ENCODE measurements around the gene NDUFB10.
A peak's percentile ranks its signal among the peaks of the same experiment; 100 is the strongest.

NDUFB10 gene

DNA sequence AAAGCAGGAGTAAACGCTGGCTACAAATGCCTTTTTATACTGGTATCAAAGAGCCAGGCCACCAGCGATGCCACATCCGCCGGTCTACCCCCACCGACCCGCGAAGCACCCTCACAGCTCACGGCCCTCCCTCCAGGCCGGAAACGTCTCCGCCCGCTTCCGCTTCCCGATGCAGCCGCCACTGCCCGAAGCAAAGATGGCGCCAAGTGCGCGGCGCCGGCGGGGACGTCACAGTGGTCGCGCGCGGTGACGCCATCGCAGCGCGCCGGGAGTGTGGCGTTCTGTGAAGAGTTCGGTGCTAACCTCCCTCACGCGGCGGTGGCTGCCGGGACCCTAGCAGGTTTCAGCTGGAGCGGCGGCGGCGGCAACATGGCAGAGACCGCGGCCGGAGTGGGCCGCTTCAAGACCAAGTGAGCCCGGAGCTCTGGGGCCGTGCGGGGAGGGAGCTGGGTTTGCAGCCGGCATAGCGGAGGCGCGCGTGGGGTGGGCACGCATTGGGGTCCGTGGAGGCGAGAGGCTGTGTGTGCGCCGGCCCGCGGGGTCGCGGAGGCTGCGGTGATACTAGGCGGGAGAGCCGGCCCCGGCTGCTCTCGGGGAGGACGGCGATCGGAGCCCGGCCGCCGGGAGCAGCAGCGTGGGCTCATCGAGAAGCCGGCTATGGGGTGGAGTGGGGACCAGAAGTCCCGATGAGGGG lies 12.6 kb downstream of the NDUFB10 start, which contains the start of gene TBL3:
Gene TBL3 (plus strand): TSS at position 258 of the 694 bp plus-strand sequence. CDS start 112 bp downstream, at position 370.
- DNase-seq (ENCODE audit: low read depth): peak; percentile 94

DNA sequence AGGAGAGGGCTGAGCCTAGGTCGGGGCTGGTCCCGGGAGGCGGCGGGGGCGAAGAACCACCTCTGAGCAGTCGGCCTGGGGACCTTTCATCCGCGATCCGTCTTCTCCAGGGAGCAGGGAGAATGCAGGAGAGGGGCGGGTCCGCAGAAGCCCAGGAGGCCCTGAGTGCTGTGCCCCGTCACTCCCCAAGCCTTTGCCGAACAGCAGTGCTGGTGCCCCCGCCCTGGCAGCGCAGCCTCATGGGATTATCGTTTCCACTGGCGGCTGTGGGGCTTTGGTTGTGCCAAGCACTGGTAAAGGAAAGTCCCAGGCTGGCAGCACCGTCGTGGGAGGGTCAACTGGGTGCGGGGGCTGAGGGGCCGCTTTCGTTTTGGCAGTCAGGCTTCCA lies 13.1 kb downstream of the NDUFB10 start:
- peak; percentile 45 for DNase-seq (ENCODE audit: low read depth)

DNA sequence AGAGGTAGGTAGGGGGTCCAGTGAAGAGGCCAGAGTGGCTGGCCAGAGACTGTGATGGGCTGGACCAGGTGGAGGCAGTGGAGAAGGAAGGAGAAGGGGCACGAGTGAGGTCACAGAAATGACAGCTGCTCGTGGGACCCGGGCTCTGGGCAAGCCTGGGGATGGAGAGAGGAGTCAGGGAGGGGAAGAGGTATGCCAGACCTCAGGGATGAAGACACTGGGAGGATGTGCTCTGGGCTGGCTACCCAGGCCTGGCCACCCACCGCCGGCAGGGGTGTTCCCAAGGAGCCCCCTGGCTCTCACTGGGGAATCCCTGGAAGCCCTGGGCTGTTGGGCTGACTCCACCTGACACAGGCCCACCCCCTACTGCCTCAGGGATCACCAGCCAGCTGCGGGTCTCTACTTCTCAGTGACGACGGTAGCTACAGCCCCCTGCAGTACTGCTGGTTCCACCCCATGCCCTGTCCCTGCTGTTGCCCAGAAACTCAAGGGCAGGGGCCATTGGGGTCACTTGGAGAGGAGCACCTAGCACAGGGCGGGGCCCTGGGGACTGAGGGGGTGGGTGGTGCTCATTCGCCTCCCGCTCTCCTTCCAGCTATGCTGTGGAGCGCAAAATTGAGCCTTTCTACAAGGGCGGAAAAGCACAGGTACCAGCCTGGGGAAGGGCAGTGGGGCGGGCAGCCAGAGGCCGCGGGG lies 14.3 kb downstream of the NDUFB10 start:
- no peak for DNase-seq (ENCODE audit: low read depth)

DNA sequence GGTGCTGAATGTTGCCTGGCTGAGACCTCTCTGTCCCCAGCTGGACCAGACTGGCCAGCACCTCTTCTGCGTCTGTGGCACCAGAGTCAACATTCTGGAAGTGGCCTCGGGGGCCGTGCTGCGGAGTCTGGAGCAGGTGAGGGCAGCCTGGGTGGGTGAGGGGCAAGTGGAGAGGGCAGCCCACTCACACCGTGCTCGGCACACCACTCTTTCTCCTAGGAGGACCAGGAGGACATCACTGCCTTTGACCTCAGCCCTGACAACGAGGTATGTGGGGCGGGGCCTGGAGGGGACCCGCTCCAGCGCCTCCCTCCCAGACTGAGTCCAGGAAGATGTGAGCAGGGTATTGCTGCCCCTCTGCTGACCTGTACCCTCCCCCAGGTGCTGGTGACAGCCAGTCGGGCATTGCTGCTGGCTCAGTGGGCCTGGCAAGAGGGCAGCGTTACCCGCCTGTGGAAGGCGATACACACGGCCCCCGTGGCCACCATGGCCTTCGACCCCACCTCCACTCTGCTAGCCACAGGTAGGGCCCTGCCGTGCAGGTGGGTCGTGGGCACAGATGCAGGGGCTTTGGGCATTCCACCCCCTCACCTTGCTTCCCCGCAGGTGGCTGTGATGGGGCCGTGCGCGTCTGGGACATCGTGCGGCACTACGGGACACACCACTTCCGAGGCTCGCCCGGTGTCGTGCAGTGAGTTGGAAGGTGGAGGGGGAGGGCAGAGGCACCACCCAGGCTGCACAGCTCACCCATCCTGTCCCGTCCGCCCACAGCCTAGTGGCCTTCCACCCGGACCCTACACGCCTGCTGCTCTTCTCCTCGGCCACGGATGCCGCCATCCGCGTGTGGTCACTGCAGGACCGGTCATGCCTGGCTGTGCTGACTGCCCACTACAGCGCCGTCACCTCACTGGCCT lies 15.1 kb downstream of the NDUFB10 start:
- no peak for DNase-seq (ENCODE audit: low read depth)

DNA sequence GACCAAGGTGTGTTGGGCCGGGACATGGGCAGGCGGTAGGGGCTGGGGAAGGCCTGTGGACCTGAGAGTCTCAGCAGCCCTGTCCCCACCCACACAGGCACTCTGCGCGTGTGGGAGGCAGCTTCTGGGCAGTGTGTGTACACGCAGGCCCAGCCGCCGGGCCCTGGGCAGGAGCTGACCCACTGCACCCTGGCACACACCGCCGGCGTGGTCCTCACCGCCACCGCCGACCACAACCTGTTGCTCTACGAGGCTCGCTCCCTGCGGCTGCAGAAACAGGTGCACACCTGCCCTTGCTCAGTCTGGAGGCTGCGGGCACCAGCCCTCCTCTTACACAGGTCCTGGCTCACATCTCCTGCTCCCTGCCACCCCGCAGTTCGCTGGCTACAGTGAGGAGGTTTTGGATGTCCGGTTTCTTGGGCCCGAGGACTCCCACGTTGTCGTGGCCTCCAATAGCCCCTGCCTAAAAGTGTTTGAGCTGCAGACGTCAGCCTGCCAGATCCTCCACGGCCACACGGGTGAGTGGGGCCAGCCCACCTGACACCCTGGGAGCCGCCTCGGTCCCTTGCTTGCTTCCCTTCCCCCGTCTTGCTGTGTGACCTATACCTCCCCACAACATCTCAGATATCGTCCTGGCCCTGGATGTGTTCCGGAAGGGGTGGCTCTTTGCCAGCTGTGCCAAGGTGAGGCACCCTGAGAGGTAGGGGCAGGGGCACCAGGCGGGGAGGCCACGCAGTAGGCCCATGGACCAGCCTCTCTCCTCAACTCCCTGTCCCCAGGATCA lies 16.3 kb downstream of the NDUFB10 start:
- DNase-seq (ENCODE audit: low read depth): no peak

DNA sequence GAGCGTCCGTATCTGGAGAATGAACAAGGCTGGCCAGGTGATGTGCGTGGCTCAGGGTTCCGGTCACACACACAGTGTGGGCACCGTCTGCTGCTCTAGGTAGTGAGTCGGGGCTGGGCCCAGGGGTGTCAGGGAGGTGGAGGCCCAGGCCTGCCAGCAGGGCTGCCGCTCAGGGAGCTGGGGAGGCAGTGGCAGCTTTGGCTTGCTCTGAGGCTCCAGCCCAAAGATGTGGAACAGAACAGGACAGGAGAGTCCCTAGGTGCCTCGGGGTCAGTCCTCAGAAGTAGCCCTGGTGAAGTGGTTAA lies 16.8 kb downstream of the NDUFB10 start:
- no peak for DNase-seq (ENCODE audit: low read depth)

DNA sequence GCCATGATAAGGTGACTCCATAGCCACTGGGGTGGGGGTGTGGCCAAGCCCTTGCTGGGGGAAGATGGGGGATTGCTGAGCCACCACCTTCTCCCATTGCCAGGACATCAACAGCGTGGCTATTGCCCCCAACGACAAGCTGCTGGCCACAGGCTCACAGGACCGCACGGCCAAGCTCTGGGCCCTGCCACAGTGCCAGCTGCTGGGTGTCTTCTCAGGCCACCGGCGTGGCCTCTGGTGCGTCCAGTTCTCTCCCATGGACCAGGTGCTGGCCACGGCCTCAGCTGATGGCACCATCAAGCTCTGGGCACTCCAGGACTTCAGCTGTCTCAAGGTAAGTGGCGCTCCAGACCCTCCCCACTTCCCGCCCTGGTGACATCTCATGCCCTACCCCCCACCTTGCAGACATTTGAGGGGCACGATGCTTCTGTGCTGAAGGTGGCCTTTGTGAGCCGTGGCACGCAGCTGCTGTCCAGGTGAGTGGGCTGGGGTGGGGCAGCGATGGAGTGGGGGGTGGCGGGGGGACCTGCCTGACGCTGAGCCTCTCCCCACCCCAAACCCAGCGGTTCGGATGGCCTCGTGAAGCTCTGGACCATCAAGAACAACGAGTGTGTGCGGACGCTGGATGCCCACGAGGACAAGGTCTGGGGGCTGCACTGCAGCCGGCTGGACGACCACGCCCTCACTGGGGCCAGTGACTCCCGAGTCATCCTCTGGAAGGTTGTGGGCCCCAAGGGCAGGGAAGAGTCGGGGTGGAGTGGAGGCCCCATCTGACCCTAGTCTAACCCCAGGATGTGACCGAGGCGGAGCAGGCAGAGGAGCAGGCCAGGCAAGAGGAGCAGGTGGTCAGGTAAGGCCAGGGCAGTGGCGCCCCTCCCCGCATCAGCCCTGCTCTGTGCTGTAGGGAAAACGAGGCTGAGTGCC lies 17.9 kb downstream of the NDUFB10 start:
- no peak for DNase-seq (ENCODE audit: low read depth)

DNA sequence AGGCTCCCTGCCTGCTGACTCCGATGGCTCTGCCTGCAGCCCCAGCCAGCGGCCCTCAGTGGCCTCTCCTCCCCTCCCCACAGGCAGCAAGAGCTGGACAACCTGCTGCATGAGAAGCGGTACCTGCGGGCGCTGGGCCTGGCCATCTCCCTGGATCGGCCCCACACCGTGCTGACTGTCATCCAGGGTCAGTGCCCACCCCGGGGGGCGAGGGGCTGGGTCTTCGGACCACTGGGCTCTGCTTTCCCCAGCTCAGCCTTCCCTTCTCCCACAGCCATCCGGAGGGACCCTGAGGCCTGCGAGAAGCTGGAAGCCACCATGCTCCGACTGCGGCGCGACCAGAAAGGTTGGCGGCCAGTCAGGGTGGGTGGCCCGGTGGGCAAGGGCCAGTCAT lies 18.5 kb downstream of the NDUFB10 start:
- DNase-seq (ENCODE audit: low read depth): no peak

DNA sequence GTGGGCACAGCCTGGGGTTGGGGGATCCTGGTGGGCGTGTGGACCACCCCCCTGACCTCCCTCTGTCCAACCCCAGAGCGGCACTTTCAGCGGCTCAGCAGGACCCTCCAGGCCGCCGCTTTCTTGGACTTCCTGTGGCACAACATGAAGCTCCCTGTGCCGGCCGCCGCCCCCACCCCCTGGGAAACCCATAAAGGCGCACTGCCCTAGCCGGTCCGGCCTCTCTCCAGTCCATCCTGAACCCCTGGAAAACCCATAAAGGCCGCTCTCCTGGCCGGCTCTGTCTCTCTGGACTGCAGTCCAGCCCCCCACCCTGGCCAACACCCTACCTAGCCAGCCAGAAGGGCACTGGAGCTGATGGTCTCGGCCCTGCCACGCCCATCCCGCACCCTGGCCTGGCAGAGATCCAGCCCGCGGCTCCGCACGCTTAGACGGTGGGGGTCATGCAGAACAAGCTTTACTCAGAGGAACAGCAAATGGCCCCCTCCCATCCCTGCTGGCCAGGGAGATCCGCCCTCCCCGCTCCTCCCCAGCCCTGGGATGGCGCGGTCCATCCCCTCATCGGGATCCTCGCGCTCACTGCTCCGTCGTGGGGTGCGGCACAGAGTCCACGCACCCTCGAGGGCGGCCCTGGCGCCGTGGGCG lies 19.3 kb downstream of the NDUFB10 start:
- no peak for DNase-seq (ENCODE audit: low read depth)

DNA sequence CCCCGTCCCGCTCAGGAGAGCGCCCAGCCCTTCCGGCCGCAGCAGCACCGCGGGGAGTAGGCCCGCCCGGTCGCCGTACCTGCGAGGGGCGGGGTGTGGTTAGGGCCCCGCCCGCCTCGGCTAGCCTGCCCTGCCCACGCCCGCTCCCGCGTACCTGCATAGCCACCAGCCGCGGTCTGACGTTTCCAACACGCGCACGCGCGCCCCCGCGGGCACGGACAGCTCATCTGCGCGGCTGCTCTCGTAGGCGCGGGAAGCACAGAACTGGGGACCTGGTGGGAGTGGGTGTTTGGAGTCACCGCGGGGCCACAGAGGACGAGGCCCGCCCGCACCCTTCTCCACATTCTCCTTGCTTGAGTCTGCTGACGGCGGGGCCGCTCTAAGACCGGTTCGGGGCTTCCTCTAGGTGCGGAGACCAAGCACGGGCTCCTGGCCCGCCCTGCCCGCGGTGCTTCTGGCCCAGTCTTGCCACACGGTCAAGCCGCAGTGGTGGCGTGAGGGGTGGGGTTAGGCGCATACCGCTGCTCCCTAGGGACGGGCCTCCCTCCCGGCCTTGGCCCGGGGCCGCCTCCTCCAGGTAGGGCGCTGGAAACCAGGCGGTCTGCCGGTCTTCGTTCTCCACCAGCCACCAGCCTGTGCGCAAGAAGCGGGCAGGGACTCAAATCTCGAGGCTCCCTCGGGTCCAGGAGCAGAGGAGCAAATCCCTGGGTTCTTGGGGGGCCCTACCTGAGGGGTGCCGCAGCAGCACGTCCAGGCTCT lies 20.1 kb downstream of the NDUFB10 start:
- no peak for DNase-seq (ENCODE audit: low read depth)

DNA sequence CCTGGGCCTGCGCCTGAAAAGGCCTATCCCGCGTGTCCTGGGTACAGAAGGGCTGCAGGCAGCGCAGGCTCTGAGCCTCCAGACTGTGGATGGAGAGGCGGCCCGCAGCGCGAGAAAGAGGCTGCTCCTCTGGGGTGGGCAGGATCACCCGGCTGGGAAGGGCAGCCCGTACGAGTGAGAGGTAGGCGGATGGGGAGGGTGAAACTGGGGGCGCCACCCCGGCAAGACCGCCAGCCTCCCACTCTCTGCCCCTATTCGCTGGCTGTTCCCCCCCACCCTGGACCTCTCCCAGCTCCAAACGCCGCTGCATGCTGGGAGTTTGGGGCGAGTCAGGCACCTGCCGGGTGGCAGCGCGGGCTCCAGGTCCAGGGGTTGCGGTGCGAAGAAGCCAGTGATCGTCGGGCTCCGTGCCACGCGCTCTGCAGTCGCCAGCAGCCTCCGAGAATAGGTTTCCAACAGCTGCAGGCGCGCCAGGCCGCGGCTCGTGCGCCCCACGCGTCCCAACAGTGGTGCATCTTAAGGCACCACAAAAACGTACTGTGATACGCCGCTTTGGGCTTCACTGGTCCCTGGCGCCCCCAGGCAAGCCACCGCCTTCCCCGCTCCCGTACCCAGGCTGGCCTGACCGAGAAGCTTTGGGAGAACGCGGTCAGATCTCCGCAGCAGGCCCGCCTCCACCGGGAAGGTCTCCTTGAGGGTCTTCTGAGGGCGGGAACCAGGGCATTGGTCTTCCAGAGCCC lies 20.9 kb downstream of the NDUFB10 start:
- no peak for DNase-seq (ENCODE audit: low read depth)

DNA sequence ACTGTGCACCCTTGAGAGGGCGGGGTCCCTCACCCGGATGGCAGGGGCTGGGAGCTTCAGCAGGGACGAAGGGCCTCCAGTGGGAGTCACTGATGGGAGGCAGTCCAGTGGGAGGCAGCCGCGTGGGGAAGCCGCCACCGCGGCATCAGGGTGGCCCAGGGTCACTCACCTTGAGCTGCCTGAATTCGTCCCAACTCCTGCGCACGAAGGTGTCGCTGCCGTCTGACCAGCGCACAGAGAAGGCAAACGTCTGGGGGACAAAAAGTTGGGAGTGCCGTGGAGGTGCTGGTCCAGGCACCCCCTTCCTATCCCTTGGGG lies 21.4 kb downstream of the NDUFB10 start:
- no peak for DNase-seq (ENCODE audit: low read depth)

DNA sequence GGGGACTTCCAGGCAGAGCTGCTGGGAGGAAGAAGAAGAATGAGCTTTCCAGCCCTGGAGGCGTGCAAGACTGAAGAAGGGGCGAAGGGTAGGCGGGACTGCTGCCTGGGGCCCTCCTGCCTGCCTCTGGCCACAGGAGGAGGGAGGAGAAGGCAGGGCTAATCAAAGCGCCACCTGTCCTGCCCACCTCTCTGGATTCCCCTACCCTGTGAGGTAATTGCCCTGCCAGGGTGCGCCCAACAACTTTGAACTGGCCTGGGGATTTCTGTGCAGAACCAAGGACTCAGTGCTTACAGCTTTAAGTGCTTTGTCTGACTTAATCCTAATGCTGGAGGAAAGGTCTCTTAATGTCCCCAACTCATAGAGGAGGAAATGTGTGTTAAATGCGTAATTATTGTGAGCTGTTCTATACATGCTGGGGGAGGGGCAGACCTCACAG lies 22.1 kb downstream of the NDUFB10 start, which contains the start of gene NOXO1:
Gene NOXO1 (minus strand): TSS at position 72 of the 439 bp plus-strand sequence. CDS start 290 bp downstream, outside the sequence.
- no peak for DNase-seq (ENCODE audit: low read depth)

DNA sequence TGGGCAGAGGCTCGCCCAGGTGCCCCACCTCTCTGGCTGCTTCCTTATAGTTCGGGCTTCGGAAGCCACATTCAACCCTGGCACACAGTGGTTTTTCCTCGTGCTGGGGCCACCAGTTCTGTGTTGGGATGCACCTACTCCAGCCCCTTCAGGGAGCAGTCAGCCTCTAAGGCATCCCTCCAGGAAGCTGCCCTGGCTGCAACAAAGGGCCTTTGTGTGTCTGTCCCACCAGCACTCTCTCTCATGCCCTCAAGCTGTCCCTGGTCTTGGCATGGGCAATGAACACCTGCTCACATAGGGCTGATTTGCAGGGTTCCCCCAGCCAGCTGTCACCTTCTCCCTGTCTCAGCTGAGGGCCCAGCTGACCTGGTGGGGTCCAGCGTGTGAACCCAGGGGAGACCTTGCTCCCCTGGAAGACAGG lies 22.7 kb downstream of the NDUFB10 start:
- no peak for DNase-seq (ENCODE audit: low read depth)

DNA sequence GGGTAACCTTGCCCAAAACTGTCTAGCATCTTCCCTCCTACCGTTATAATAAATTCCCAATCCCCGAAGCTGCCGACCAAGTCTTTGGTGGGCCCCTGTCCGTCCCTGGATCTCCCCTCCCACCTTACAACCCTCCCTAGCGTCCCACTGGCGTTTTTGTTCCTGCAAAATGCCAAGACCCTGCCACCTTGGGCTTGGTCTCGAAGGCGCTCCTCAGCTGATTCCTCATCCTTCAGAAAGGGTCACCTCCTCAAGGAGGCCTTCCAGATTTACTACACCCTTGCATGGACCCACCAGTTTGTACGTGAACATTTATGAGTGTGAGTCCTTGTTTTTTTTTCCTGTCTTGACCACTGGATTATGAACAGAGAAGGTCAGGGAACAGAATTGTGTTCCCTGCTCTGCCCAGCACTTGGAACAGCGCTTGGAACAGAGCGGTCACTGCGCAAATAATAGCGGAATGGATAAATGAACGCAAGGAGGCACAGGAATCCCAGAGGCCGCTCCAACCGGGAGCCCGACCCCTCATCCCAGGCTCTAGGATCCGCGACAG lies 23.7 kb downstream of the NDUFB10 start:
- DNase-seq (ENCODE audit: low read depth): no peak

DNA sequence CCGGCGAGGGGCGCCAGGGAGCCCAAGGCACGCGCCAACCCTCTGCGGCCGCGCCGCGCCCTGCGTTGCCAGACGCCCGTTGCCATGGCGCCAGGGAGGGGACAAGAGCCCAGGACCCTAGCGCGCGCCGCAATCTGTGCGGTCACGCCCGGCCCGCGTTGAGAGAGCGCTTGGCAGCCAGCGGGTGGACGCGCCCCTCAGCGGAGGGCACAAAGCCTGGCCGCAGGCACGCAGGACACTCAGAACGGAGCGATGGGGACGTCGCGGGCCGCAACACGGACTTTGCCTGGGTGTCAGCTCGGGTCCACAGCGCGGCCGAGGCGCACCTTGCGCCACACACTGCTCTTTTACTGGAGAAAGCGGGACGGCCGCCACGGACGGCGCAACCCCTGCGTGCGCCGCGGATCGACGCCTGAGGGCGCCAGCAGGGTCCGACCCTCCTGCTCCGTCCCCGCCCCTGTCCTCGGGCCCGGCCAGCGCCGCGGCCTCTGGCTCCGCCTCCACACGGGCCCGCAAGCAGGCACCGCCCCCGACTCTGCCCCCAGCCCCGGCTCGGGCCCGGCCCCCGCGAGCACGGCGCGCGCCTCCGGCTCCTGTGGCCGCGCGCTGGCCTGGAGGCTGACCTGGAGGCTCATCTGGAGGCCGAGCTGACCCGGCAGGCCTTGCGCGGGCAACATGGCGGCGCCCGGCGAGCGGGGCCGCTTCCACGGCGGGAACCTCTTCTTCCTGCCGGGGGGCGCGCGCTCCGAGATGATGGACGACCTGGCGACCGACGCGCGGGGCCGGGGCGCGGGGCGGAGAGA lies 24.4 kb downstream of the NDUFB10 start, which contains the start of gene GFER:
Gene GFER (plus strand): TSS at position 650 of the 803 bp plus-strand sequence. CDS start 26 bp downstream, at position 676.
- peak; percentile 94 for DNase-seq (ENCODE audit: low read depth)
